HG02763 (cell line): ENCODE data around the gene PRDM1.

Experiments
- ATAC-seq: cut with Tn5 transposase; IDR thresholded peaks from one replicate; pipeline ENCODE4 v1.9.1; 2021; ENCODE audit warnings: mild to moderate bottlenecking, moderate library complexity; ENCODE audit not compliant: unreplicated experiment

Gene PRDM1

DNA sequence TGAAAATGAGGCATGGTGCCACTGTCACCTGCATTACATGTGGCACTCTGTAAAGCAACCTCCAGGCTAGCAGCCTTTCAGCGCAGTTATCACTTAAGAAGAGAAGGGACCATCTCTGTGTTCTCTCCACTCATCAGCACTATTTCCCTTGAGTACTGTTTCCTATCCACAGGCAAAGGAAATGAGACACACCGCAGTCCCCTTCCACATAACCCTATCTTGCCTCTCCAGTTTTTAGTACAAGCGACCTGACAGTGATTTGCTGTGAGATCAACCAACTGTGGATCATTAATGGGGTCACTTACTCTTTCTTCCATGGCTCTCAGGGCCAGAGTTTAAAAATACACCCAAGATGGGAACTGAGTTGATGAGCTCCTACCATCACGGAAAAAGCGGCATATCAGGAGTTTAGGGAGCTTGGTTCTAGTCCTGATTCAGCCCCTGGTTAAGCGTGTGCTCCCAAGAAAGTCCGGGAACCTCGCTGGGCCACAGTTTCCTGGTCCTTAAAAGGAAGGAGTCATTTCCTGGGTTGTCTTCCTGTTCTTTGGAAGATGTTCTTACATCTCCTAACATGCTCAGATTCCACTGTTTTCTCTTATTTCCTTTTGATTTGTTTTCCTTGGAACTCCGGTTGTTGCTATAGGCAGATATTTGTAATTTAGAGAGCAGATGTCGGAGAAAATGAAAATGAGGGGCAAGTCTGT, 27.3 kb downstream of the PRDM1 start:
- ATAC-seq = no peak

GRCh38 chr6:106114492-106114891, 28.4 kb downstream of the PRDM1 start:
- peak; percentile 65 for ATAC-seq

- ATAC-seq = no peak
Measured at GRCh38 chr6:106115286-106115685, 29.1 kb downstream of the PRDM1 start.

DNA sequence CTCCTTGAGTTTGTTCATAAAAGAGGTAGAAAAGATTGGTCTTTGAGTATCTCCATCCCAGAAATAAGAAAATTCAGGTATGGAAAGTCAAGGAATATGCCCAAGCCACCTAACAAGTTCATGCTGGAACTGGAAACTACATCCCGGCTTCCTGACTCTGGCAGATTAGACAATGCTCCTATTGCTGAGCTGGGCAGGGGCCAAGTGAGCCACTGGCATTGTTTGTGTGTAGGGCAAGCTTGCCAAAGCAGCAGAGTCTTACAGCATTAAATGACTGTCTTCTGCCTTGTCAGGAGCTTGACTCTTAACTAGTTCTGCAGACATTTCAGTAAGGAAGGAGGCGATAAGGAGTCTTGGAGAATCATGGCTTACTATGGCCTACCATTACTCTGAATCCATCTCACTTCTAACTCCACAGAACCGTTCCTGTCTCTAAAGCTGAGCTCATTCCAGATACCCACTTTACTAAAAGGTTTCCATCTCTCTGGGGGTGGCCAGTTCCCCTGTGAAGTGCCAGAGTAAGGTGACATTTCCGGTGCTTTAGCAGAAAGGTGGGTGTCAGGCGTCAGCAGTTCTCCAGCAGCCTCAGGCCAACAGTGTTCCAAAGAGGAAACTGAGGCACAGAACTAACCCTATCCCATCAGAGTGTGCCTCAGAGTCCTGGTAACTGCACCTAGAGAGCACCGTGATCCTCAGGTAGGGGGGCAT, 30.1 kb downstream of the PRDM1 start:
- ATAC-seq = no peak

GRCh38 chr6:106117579-106117978, 31.4 kb downstream of the PRDM1 start:
- peak; percentile 46 for ATAC-seq

GRCh38 chr6:106118835-106119431, 32.8 kb downstream of the PRDM1 start:
- ATAC-seq = no peak

- no peak for ATAC-seq
Measured at GRCh38 chr6:106119546-106119945, 33.4 kb downstream of the PRDM1 start.

GRCh38 chr6:106120006-106120405, 33.9 kb downstream of the PRDM1 start:
- ATAC-seq = no peak

DNA sequence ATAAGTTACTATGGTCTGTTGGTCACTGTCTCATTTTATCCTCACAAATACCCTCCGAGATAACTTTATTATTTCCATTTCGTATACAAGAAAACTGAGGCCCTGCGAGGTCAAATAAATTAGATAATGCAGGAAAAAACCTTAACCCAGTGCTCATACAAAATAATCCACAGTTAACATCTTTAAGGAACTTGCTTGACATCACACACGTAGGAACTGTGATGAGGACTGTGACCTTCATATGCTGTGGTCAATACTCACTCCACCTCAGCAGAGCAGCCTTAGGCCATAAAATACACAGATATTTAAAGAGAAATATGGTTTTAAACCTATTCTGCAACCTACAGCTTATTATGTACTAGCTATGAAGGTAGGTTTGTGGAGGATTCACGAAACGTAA, 34.3 kb downstream of the PRDM1 start:
- ATAC-seq = no peak

GRCh38 chr6:106122306-106122918, 36.3 kb downstream of the PRDM1 start:
- ATAC-seq = no peak

DNA sequence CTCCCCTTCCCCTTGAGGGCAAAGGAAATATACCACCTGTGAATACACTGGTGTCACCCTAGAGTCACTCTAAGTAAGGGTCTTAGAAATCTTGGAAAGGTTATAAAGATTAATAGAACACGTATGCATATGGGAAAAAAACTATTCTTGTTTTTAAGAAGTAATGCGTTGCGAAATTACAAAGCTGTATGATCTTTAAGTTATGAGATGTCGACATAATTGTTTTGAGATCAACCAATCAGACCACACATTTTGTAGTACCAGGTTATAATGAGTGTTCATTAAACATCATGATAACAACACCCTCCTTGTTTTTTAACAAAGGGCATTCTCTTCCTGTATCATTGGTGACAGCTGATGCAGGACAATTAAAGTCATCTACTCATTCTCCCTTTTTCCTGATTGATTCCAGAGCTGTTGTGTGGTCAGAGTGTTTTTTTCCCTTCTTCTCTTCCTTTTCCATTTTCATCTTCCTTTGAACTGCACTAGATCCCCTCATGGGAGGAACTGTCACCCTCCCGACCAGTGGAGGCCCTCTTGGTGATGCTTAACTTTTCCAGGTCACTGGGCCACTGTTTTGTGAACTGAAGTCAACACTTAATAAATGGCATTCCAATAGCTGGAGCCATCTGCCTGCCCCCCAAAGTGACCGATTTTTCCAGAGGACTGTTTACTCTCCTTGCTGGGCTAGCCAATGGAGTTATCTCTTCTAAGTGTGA, 37.0 kb downstream of the PRDM1 start:
- ATAC-seq = no peak

DNA sequence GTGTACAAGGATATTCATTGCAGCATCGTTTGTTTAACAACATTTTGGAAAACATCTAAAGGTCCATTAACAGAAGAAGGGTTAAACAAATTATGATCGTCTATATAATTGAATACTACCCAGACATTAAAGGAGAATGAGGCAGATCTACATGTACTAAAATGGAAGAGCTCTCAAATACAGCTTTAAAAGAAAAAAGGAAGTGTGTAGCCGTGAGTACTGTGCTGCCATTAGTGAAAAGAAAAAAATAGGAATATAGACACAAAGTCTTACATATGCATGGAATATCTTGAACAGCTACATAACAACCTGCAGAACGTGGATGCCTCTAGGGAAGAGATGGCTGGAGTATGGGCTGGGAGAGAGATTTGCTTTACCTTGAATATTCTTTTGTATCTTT, 37.9 kb downstream of the PRDM1 start:
- ATAC-seq = no peak

GRCh38 chr6:106124437-106125430, 38.6 kb downstream of the PRDM1 start:
- ATAC-seq = no peak

GRCh38 chr6:106125925-106126435, 39.8 kb downstream of the PRDM1 start:
- peak; percentile 33 for ATAC-seq

DNA sequence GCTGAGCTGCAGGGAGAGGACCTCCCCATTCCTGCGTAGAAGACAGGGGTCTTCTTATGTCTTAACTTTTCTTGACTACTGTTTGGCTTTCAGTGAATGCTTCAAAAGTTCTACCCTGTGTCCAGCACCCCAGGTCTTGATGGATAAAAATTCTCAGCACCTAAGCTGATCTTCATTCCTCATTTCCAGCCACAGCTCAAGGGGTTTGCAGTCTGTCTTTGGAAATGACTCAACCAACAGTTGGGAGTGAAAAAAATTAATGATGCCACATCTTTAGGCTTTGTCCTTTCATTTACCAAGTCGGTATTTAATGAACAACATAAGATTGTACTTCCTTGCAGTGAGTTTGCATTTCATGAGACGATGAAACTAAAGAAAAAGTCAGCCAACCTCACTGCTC, 40.3 kb downstream of the PRDM1 start:
- no peak for ATAC-seq

DNA sequence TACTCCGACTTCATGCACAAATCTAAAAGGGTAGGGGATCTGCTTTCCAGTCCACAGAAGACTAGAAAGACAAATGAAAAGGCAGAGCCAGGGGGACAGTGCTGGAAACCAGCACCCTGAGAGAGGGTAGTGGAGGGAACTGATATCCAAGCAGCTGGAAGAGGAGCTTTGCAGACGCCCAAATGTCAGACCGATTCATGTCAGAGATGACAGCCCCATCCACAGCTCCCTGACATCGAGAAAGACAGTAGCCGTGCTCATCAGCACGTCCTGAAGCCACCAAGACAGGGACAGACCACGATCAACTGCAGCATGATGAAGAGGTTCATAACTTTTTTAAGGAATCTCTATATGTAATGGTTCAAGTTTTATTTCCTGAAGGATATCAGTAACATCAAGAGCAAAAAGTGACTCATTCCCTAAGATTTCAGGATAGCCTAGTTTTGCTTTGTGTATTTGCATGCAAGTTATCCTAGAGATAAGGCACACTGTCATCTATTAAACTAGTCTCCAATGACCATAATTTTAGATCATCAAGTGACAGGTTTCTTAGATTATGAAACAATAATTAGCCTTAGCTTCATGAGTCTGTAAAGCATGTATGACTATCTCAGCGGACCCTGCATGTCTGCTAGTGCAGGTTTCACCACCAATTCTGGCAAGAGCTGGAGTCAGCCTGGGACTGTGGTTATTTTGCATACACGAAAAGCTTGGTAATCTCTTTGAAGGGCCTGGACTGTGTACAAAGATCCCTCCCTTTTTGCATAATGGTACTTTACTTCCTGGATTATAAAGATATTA, 43.0 kb downstream of the PRDM1 start:
- ATAC-seq = no peak

GRCh38 chr6:106132153-106132698, 46.1 kb downstream of the PRDM1 start:
- no peak for ATAC-seq

DNA sequence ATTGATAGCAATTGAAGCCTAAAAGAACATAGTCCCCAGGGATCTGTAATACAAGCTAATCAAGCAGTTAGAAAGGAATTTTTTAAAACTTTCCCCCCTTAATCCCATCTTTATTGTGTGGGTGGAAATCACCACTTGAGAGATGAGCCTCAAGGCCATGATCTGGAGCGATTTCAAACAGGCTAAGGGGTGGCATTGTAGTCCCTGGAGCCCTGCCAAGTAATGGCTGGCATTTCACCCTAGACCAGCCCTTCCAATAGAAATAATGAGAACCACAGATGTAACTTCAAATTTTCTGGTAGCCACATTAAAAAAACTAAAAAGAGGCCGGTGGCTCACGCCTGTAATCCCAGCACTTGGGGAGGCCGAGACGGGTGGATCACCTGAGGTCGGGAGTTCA, 46.9 kb downstream of the PRDM1 start:
- ATAC-seq = no peak
